B cell (primary cell): Measurements from ENCODE around the gene GBE1.

ENCODE experiments used
- EZH2 ChIP-seq: IDR thresholded peaks from 2 replicates; pipeline ENCODE4 v1.6.1; 2012; ENCODE audit warnings: borderline replicate concordance, low read depth, mild to moderate bottlenecking, moderate library complexity, low read length; ENCODE audit not compliant: insufficient read depth, poor library complexity, severe bottlenecking
- TF ChIP-seq, protein P1 (sequence below): fragments of 200-600 bp; IDR thresholded peaks from one replicate; pipeline ENCODE4 v1.8.0; 2022; ENCODE audit warnings: antibody characterized with exemption, mild to moderate bottlenecking

DNA sequence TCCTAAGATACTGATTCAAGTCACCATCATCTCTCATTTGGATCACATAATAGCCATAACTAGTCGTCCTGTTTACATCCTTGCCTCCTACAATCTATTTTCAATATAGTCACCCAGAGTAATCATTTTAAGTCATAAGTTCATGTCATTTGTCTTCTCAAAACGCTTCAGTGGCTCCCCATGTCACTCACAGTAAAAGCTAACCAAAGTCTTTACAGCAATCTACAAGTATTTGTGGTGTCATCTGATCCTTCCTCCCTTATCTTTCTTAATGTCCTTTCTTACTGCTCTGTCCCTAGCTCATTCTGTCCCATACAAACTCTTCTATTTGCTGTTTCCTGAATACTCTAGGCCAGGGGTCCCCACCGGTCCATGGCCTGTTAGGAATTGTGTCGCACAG lies 28.8 kb downstream of the GBE1 start:
- TF ChIP-seq, protein P1, sequence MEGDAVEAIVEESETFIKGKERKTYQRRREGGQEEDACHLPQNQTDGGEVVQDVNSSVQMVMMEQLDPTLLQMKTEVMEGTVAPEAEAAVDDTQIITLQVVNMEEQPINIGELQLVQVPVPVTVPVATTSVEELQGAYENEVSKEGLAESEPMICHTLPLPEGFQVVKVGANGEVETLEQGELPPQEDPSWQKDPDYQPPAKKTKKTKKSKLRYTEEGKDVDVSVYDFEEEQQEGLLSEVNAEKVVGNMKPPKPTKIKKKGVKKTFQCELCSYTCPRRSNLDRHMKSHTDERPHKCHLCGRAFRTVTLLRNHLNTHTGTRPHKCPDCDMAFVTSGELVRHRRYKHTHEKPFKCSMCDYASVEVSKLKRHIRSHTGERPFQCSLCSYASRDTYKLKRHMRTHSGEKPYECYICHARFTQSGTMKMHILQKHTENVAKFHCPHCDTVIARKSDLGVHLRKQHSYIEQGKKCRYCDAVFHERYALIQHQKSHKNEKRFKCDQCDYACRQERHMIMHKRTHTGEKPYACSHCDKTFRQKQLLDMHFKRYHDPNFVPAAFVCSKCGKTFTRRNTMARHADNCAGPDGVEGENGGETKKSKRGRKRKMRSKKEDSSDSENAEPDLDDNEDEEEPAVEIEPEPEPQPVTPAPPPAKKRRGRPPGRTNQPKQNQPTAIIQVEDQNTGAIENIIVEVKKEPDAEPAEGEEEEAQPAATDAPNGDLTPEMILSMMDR = no peak
- no peak for TF ChIP-seq EZH2
